Thyroid gland (tissue), 4 donors: ENCODE measurements around the gene ALX1. TPM values are rescaled to one million over a fixed set of nuclear protein-coding genes. Genes with fewer than 3 reads are reported as not detected.
"Not testable (repeated sequence)": the region's sequence is repeated elsewhere in the genome, so short reads cannot be mapped to it uniquely, and the experiment has no call there.

Experiments used
- DNase-seq, 2 donors: peaks; one replicate each; pipeline ENCODE4 v3.0.0-alpha.2; 2019
- H3K27ac ChIP-seq, 3 donors: fragments of 200-600 bp; sonication (generic); 1 replicate in 2 of 3; 2 replicates in 1 of 3; pipeline ENCODE4 v1.5.1; 2016 to 2019; ENCODE audit warnings: mild to moderate bottlenecking in 1 of 3, moderate library complexity in 1 of 3
- H3K27me3 ChIP-seq: fragments of 200-600 bp; sonication (generic); one replicate; pipeline ENCODE4 v1.5.1; 2019
- H3K36me3 ChIP-seq, 2 donors: fragments of 200-600 bp; sonication (generic); one replicate each; pipeline ENCODE4 v1.5.1; 2016 to 2019
- H3K4me1 ChIP-seq, 2 donors: fragments of 200-600 bp; sonication (generic); one replicate each; pipeline ENCODE4 v1.5.1; 2017 to 2019
- H3K4me3 ChIP-seq, 3 donors: fragments of 200-600 bp; sonication (generic); replicated peaks in 1 of 3; 1 replicate in 2 of 3; 2 replicates in 1 of 3; pipeline ENCODE4 v1.5.1; 2016; ENCODE audit warnings: mild to moderate bottlenecking in 1 of 3
- H3K9me3 ChIP-seq: fragments of 200-600 bp; sonication (generic); one replicate; pipeline ENCODE4 v1.5.1; 2017
- POLR2A ChIP-seq, 2 donors: fragments of 450-650 bp; IDR thresholded peaks; one replicate each; pipeline ENCODE4 v1.6.1; 2017; ENCODE audit warnings: antibody characterized with exemption in 2 of 2, mild to moderate bottlenecking in 2 of 2, moderate library complexity in 1 of 2
- WGBS, 2 donors: methylation state at CpG; one replicate each; pipeline ENCODE4 v1.1.5; 2017; 5-methylcytosine and 5-hydroxymethylcytosine counted together
- intact Hi-C: fragments of 100-400 bp; cut with DNase I; formaldehyde crosslinking; loops from one replicate; pipeline ENCODE4 v1.15.1; 2023
- total RNA-seq, 4 donors: library from RNA; depleted of rRNA; stranded (reverse); fragments of >200 nt; gene quantifications; one replicate each; pipeline ENCODE4 v1.2.3, GENCODE V29; 2016
- TF ChIP-seq, protein P1 (sequence below), 6 experiments: fragments of 200-600 bp in 3 of 6; fragments of 450-650 bp in 3 of 6; sonication (generic) in 3 of 6; IDR thresholded peaks; one replicate each; pipeline ENCODE4 v1.5.1; 2016 to 2019; ENCODE audit warnings: antibody characterized with exemption in 6 of 6, mild to moderate bottlenecking in 2 of 6, inconsistent platforms in 1 of 6, moderate library complexity in 1 of 6

ALX1 gene
- total RNA-seq, 4 donors from 2014 or later: 1.1 TPM; not detected in 3

DNA sequence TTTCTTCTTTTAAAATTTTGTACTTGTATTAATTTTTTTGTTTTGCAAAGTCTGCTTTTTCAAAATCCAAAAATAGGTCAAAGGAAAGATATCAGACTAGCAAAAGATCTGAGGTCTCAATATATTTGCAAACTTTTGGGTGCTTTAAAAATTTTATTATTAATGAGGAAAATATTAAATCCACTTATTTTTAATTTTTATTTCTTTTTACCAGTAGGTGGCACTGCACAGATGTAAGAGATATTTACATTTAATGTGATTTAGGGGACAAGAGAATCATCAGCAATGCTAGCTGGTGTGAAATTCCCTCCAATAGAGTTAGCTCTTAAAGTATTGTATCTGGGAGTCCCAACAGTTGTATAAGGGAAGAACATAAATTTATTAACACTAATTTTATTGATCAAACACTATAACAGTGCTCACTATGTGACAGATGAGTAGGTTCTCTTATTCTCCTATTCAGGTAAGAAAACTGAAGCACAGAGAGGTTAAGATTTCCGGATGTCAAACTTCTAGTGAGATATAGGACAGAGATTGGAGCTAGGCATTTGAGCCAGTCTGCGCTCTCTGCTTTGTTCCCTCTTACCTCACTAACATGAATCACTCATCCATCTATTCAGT lies 30.5 kb downstream of the ALX1 start:
- no peak for TF ChIP-seq POLR2A (IDR thresholded peaks at IDR 0.05)
- TF ChIP-seq, protein P1, sequence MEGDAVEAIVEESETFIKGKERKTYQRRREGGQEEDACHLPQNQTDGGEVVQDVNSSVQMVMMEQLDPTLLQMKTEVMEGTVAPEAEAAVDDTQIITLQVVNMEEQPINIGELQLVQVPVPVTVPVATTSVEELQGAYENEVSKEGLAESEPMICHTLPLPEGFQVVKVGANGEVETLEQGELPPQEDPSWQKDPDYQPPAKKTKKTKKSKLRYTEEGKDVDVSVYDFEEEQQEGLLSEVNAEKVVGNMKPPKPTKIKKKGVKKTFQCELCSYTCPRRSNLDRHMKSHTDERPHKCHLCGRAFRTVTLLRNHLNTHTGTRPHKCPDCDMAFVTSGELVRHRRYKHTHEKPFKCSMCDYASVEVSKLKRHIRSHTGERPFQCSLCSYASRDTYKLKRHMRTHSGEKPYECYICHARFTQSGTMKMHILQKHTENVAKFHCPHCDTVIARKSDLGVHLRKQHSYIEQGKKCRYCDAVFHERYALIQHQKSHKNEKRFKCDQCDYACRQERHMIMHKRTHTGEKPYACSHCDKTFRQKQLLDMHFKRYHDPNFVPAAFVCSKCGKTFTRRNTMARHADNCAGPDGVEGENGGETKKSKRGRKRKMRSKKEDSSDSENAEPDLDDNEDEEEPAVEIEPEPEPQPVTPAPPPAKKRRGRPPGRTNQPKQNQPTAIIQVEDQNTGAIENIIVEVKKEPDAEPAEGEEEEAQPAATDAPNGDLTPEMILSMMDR (IDR thresholded peaks at IDR 0.05): peak in 3 of 6 experiments; percentile 17 to 32 (median 17)
- 74 to 84% methylated on average over 2 of the region's 2 CpGs for WGBS, 2 donors

GRCh38 chr12:85317866-85318636 lies 38.0 kb downstream of the ALX1 start:
- H3K27ac ChIP-seq, H3K27me3 ChIP-seq, intact Hi-C loops, H3K36me3 ChIP-seq, H3K4me3 ChIP-seq, DNase-seq, H3K4me1 ChIP-seq, H3K9me3 ChIP-seq: not testable (repeated sequence)
- WGBS, 2 donors: 87 to 89% methylated on average over 33 of the region's 33 CpGs

More for the DNA sequence above, 30.5 kb downstream of the ALX1 start:
- H3K27me3 ChIP-seq: no peaks in the 10 kb centered on the region
- H3K9me3 ChIP-seq: no peaks in the 10 kb centered on the region
- H3K36me3 ChIP-seq: no peaks in the 10 kb centered on the region
- no peak overlapping the region for H3K4me3 ChIP-seq
- no peak for DNase-seq
- H3K27ac ChIP-seq: no peak overlapping the region
- peaks cover 0 to 7% of the 10 kb centered on the region in 2 donors for H3K4me1 ChIP-seq
- intact Hi-C loops: no loop called here

- 20 to 21% methylated on average over 2 of the region's 2 CpGs for WGBS, 2 donors
- no peaks in the 10 kb centered on the region for H3K36me3 ChIP-seq
These were observed 42.7 kb downstream of the ALX1 start for GRCh38 chr12:85322715-85323114.

GRCh38 chr12:85325442-85325841 lies 45.4 kb downstream of the ALX1 start:
- Histone ChIP-seq H3K9me3 (no peaks in the 10 kb centered on the region), H3K4me1 (no peaks in the 10 kb centered on the region), H3K27ac (no peak overlapping the region), H3K4me3 (no peak overlapping the region), H3K27me3 (no peaks in the 10 kb centered on the region), H3K36me3 (no peaks in the 10 kb centered on the region)
- intact Hi-C loops: no loop called here
- no peak for DNase-seq
- TF ChIP-seq POLR2A (IDR thresholded peaks at IDR 0.05): no peak
- TF ChIP-seq, protein P1 (IDR thresholded peaks at IDR 0.05): no peak
- 42 to 47% methylated on average over 2 of the region's 2 CpGs for WGBS, 2 donors

More at GRCh38 chr12:85322715-85323114, 42.7 kb downstream of the ALX1 start:
- Histone ChIP-seq H3K4me1 (no peaks in the 10 kb centered on the region), H3K9me3 (no peaks in the 10 kb centered on the region), H3K27me3 (no peaks in the 10 kb centered on the region), H3K4me3 (no peak overlapping the region), H3K27ac (no peak overlapping the region)
- DNase-seq: no peak
- intact Hi-C loops: no loop called here
- TF ChIP-seq, protein P1 (IDR thresholded peaks at IDR 0.05): no peak
- no peak for TF ChIP-seq POLR2A (IDR thresholded peaks at IDR 0.05)

DNA sequence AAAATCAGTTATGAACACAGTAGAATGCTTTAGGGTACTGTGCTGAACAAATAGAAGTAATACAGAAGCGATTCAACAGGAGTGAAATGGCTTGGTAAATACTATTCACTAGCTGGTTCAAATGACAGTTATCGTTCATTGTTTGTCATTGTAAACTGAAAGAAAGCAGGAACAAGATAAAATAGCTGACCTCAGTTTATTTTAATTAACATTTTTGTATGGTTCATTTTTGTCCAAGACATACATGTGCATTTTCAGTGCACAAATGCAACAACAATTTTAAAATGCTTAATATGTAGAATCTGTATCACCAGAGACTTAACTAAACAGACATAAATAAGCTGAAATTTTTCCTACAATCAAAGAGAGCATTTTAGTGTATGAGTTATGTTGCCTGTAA lies 49.9 kb downstream of the ALX1 start:
- 73 to 82% methylated on average over 2 of the region's 2 CpGs for WGBS, 2 donors
- TF ChIP-seq, protein P1 (IDR thresholded peaks at IDR 0.05): no peak
- TF ChIP-seq POLR2A (IDR thresholded peaks at IDR 0.05): no peak

More for the DNA sequence above, 49.9 kb downstream of the ALX1 start:
- intact Hi-C loops: no loop called here
- DNase-seq: no peak
- Histone ChIP-seq H3K36me3 (no peaks in the 10 kb centered on the region), H3K27ac (no peak overlapping the region), H3K27me3 (no peaks in the 10 kb centered on the region), H3K9me3 (no peaks in the 10 kb centered on the region), H3K4me1 (no peaks in the 10 kb centered on the region), H3K4me3 (no peak overlapping the region)
